NCI-H1436 (cell line): Measurements from ENCODE around the gene CST11.

Experiments
- DNase-seq: peaks from one replicate; lab custom pipeline; 2025; lab: John Stamatoyannopoulos, UW

CST11 gene

DNA sequence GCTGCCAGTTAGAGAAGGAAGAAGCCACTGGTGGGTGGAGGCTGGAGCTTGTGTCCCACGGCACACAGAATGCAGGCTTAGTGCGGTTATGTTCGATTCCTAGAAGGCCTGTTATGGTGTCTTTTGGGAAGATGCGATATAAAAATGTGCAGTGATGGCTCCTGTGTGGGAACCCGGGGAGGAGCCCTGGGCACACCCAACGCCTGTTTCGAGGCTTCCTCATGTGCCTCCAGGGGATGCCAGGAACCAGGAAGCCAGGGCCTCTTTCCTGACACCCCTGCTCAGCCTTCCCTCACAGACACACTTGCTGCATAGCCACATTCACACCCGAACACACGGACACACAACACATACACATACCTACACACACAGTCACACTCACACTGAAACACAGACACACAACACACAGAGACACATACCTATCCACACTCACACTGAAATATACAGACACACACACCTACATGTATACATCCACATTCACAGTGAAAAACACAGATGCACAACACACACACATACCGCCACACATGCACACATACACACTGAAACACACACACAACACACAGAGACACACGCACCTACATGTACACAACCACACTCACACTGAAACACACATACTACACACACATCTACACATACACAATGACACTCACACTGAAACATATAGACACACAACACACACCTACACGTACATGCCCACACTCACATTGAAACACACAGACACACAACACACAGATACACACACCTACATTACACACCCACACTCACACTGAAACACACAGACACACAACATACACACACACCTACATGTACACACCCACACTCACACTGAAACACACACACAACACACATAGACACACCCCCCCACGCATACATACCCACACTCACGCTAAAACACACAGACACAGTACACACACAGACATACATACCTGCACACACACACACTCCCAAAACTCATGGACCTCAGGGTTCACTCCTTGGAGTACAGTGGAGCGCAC lies 1.2 kb upstream of the CST11 start:
- no peak for DNase-seq

DNA sequence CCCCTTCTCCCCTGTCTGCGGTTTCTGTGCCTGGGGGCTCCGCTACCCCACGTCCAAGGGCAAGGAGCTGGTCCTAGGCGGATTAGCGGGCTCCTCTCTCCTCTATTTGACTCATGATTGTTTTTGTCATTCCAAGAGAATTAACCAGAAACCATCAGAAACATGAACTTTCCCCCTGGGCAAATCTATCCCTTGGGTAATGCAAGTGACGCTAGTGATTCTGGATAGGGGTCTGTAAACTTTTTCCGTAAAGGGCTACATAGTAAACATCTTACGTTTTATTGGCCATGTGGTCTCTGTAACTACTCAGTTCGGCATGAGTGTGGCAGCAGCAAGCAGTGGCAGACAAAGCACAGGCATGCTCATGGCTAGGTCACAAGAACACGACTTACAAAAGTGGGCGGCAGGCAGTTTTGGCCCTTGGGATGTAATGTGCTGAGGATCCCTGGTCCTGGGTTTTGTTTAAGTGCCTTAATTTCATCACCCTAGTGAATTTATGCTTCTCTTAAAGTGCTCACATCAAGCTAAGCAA lies 654 bp downstream of the CST11 start:
- no peak for DNase-seq

DNA sequence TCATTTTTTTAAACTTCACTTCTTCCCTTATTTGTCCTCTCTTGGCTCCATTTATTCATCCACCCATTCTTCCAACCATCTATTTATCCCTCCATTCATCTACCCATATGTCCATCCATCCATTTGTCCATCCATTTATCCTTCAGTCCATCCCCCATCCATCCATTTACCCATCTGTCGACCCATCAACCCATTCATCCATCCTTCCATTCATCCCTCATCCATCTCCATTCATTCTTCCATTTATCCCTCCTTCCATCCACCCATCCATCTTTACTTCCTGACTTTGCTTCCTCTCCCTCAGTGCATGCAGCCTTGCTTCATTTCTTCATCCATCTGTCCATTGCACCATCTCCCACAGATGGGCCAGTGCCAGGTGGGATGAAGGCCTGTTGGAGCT lies 1.8 kb downstream of the CST11 start:
- DNase-seq, result no peak

DNA sequence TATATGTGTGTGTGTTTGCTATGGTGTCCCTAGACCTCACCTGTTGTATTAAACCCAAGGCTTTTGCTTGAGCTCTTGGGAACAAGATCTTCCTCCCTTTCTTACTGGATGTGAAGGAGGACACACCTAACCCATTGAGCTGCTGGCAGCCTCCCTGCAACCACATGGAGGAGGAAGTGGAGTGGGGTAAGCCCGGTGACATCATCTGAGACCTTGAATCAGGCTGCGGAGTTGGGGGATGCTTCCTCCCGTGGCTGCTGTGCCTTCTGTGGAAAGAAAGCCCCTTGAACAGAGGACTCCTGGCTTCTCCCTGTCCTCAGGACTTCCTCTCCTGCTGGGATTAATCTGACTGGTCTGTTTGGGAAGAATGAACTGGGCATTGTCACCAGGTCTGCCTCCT lies 3.3 kb downstream of the CST11 start:
- no peak for DNase-seq

DNA sequence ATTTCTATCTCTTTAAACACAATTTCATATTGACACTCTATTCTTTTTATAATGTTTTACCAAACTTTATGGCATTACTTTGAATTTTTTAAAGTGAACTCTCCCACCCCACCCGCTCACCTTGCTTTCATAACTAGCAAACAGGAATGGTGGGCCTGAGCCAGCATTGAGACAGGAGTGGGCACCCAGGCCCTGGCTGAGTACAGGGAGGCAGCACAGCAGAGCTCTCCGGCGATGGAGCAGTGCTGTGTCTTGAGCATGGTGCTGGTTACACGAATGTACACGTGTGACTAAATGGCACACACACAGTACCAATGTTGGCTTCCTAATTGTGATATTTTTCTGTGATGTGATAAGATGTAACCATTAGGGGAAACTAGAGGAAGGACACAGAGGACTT lies 4.5 kb downstream of the CST11 start:
- DNase-seq, result no peak

DNA sequence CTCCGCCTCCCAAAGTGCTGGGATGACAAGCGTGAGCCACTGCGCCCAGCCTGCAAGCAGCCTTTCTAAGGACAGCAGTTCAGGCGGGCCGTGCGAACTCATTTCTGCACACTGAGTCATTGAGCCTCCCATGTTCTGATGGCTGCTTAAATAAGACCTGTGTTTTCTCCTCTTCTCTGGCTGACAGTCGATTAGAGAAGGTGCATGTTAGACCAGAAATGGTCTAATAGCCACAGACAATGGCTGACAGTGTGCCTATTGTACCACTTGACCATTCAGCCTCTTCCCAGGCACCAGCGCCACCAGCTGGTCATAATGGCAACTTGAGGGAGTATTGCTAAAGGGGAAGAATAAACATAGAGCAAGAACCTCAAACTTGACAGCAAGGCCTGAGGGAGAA lies 6.2 kb downstream of the CST11 start:
- DNase-seq, result peak; percentile 7

DNA sequence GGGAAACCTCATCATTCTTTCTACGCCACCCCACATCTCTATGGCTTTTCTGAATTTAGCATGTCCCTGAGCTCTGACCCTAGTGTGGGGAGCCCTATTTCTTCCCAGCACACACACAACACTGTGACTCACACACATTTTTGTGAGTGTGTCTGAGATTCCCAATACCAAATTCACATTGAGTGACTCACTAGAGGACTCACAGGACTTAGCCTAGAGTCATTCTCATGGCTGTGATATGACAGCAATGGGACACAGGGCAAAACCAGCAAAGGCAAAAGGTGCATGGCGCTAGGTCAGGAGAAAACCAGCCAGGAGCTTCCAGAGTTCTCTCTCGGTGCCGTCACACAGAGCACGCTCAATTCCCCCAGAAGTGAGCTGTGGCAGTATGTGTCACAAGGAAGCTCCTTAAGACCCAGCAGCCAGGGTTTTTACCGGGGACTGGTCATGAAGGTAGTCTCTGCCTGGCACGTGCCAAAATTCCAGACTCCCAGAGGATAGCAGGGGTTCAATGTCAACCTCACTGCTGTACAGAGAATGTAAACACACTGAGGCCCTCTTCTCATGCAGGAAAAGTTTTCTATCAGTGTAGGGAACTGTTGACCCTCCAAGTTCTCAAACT lies 7.0 kb downstream of the CST11 start:
- no peak for DNase-seq

DNA sequence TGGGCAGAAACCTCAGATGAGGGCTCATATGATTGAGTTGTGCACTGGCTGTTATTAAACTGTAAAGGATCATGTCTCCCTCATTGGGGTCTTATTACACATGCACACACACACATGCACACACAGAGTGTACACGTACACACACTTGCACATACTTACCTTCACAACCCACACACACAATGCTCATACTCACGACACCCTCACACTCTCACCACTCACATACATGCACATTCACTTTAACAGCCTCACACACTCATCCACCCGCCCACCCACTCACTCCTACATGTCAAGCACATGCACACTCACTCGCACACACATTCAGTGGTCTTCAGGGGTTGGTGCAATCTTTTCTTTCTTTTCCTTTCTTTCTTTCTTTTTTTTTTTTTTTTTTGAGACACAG lies 7.8 kb downstream of the CST11 start:
- no peak for DNase-seq

DNA sequence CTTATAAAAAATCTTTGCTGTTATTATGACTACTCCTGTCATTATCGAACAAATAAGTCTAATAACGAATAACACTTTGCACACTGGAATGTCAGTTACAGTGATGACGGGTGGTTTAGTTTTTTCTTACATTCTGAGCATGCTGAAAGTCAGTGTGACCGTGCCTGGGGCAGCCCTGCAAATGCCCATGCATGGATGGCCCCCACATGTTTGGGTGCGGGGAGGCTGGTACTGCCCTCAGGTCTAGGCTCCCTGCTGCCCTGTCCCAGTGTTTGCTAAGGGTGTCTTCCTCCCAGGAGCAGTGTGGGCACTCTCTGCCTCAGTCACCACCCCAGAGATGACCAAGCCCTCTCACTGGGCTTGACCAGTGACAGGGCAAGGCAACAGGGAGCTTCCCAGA lies 10.2 kb downstream of the CST11 start:
- no peak for DNase-seq

DNA sequence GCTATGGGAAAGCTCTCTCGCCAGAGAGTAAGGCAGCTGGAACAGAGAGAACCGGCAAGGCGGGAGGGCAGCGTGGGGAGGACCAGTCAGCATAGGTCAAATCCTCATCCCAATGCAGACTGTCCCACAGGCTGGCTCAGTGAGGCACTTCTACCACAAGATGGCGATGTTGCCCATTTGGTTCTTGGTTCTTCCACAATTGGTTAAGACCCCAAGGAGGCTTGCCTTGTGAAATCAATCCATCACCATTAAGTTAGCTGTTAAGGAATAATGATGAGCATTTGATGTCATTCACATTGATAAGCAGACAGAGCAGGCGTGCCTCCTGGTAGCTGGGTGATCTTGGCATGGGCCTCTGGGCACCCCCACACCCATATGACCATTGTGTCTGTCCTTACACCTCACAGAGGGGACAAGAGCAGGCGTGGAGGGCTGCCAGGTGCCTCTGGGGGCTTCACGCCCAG lies 10.8 kb downstream of the CST11 start:
- peak; percentile 50 for DNase-seq

DNA sequence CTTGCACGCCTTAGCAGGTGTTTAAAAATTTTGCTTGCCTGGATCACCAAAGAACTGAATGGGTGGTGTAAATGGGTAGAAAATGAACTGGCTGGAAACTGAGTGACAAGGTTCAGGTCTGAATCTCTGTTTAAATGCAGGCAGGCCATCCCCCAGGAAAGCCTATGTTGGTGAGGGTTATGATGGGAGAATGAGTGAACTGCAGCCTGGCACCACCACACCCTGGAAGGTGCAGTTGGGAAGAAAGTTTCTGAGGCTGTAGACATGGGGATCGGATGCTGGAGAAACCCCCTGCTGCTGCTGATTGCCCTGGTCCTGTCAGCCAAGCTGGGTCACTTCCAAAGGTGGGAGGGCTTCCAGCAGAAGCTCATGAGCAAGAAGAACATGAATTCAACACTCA lies 12.7 kb downstream of the CST11 start:
- no peak for DNase-seq

DNA sequence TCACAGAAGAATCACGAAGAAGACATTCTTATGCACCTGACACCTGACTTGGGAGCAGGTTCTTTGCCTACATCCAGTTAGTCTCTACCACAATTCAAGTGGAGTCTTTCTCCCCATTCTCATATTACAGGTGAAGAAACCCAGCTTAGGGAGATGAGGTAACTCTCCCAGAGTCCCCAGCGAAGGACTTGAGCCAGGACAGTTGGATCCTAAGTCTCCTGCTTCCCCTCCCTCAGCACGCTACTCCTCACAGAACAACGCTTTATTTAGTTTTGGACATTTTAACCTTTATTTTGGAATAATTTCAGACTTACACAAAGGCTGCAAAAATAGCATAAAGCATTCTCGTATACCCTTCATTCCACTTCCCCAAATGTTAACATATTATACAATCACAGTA lies 14.0 kb downstream of the CST11 start:
- no peak for DNase-seq

DNA sequence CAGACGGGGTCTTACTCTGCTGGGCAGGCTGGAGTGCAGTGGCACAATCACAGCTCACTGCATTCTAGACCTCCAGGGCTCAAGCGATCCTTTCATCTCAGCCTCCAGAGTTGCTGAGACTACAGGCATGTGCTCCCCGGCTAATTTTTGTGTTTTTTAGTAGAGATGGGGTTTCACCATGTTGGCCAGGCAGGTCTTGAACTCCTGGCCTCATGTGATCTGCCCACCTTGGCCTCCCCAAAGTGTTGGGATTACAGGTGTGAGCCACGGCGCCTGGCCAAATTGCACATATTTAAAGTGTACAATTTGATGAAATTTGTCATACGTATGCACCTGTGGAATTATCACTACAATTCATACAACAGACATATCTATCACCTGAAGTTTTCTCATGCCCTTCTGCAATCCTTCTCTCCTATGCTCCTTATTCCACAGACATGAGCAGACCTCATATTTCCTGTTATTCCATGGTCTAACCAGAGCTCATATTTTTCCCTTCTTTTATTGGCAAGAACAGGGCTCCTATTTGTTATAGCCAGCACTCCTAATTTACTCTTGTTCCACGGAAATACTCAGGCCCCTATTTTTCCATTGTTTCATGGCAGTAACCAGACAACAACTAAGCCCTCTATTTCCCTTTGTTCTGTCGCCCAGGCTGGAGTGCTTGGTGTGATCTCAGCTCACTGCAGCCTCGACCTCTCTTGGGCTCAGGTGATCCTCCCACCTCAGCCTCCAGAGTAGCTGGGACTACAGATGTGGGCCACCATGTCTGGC lies 15.4 kb downstream of the CST11 start:
- DNase-seq, result no peak

DNA sequence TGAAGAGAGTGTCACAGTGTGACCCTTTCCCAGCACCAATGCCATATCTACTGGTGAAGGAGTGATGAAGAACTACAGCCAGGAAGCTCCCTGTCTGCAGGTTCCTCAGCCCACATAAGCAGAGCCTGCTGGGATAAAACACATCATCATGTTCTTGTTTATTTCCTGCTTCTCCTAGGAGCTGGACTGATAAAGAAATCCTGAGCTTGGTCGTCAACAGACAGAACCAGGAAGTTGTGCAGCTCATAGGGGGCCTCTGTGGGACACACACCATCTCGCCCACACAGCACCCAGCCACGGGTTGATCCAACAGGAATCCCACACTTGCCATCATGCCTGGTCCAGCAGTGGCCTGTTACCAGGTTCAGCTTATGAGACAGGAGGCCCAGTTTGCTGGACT lies 16.0 kb downstream of the CST11 start:
- DNase-seq, result no peak

DNA sequence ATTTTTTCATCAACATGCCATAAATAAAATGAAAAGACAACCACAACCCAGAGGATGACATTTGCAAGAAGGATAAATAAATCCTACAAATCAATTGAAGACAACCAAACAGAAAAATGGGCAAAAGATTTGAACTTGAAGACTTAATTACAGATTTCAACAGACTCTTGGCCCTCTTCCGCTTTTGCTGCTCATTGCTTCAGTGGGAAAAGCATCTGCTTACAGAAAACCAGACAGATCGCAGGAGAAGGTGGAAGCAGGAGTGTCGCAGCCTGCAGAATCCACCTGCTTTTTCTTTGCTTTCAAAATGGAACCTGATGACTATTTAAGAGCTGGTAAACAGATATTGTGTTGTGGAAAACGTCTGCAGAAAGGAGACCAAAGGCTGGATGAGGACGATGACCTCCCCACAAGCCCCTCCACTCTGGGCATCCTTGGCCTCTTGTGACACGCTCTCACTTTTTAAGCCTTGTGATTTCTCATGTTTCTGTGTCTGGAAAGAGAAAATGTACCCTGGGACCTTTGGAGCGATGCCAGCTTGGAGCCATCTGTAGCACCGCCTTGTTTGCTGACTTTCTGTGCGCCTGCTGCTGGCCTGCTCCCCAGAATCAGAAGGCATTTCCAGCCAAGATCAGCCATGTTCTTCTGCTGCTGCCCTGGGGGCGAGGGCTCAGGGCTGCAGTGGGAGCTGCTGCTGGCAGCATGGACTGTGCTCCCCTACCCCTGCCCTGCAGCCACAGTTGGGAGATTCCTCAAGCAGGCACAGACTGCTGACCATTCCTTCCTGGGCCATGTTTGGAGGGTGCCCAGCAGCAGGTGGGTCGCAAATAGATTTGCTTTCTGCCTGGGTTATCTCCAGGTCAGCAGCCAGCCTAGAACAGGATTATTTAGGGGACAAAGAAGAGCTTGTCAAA lies 16.8 kb downstream of the CST11 start:
- DNase-seq, result no peak

DNA sequence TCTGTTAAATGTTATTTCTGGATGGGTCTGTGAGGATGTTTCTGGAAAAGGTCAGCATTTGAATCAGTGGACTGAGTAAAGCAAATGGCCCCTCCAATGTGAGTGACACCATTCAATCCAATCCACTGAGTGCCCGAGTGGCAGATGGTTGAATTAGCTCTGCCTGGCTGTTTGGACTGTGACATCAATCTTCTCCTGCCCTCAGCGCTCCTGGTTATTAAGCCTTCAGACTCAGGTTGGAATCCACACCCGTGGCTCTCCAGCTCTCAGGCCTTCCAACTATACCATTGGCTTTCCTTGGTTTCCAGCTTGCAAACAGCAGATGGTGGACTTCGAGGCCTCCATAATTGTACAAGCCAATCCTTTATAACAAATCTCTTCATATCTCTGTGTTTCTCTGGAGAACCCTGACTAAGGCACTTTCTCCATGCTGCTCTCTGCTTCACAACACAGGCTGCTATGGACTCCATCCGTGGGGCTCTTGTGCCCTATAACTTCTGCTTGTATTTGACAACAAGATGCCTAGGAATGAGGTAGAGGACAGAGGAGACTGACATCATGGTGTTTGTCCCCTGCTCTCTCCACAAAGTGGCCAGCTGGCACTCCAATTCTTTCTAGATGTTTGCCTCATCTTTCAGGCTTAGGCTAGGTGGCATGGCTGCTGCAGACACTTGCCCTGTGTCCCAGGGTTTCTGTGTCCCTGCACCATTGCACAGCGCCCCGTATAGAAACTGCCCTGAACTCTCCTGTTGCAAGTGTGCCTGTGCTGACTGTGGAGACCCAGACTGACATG lies 18.0 kb downstream of the CST11 start:
- DNase-seq, result no peak

DNA sequence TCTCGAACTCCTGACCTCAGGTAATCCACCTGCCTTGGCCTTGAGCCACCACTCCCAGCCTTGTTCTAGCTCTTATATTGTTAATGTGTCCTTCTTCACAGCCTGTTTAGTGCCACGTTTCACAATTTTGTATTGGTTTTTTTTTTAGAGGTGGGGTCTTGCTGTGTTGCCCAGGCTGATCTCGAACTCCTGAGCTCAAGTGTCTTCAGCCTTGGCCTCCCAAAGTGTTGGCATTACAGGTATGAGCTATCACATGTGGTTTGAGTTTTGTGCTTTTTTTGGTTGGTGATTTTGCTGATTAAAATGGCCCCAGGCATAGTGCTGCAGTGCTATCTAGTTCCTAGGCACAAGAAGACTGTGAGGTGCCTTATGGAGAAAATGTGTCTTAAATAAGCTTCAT lies 19.0 kb downstream of the CST11 start:
- no peak for DNase-seq

DNA sequence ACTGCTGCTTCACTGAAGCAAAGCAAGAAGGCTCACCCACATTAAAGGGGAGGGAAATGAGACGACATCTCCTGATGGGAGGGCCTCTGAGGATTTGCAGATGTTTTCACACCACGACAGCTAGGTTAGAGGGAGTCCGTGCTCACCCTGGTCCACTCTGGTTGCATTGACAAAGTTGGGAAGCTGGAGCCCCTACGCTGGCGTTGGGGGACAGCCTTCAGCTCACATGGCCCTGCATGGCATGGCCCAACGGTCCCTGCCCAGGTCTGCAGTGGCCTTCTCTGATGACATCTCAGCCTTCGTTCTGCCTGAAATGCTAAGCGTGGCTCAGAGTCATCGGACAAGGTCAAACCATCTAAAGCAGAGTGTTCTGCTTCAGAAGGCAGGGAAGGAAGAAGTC lies 27.5 kb downstream of the CST11 start:
- DNase-seq, result no peak

DNA sequence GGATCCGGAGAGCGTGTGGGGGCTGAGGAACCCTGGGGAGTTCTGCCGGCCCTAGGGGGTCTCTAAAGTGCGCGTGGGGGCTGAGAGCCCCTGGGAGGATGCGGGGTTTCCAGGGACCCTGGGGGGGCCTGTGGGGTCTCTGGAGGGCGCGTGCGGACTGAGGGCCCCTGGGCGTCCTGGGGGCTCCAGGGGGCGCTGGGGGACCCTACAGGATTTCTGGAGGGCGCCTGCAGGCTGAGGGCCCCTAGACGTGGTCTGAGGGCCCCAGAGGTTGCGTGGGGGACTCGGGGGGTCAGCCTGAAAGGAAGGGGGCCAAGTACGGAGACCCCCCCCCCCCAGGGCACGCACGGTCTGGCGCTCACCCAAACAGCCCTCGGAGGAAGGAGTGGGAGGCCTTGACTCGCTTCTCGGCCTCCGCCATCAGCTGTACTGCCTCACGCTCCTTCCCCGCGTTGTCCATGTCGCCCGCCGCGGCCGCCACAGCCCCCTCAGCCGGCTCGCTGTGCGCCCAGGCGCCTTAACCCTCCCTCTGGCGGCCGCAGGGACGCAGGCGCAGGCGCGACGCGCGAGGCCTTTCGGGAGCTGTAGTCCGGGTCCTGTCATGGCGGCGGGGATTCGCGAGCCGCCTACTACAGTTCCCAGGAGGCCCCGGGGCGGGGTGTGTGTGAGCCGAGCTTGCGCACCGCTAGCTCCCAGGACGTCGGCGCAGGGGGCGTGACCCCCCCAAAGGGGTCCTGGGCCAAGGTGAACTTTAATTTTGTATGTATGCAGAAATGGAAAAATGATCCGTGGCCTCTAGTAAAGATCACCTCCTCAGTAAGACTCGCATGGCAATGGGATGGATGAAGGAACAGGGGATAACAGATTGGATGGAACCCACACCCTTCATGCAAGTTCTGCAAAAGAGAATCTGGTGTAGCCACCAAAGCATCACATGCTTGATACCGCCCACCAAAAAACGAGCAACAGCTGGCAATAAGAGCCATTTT lies 31.4 kb downstream of the CST11 start, which contains the start of gene NAPB:
TSS of gene NAPB (minus strand) at position 546 of the 989 bp plus-strand sequence. CDS start at position 460, 86 bp downstream.
- DNase-seq, result peak; percentile 90
